A673 (cell line): Measurements from ENCODE around the gene ARSI. TPM values are rescaled to one million over a fixed set of nuclear protein-coding genes. Genes with fewer than 3 reads are reported as not detected.

Experiments
- BruUV-seq: library from RNA; stranded (reverse); fragments of 400-500 nt; replicated peaks from 2 replicates; lab custom pipeline; 2021; lab: Mats Ljungman, UMichigan
- CTCF ChIA-PET: fragments of 300-600 bp; sonication (Branson Sonifier 250); formaldehyde crosslinking; loops from one replicate; lab custom pipeline; 2022; ENCODE audit warnings: antibody characterized with exemption; lab: Charles Lee
- POLR2A ChIA-PET: fragments of 300-600 bp; sonication (Branson Sonifier 250); formaldehyde crosslinking; loops from one replicate; lab custom pipeline; 2022; ENCODE audit warnings: antibody characterized with exemption; ENCODE audit not compliant: low non-redundant PET; lab: Charles Lee
- DNase-seq: peaks from one replicate; pipeline ENCODE4 v3.0.0-alpha.2; 2015; ENCODE audit warnings: low spot score
- H3K27ac ChIP-seq: fragments of 200-600 bp; sonication (generic); 2 replicates; pipeline ENCODE4 v1.5.1; 2016; ENCODE audit warnings: mixed run types, low read depth, mild to moderate bottlenecking, mixed read lengths, antibody characterized with exemption, low read length; ENCODE audit not compliant: poor library complexity, severe bottlenecking
- H3K27me3 ChIP-seq: fragments of 200-600 bp; sonication (generic); replicated peaks from 2 replicates; pipeline ENCODE4 v1.6.1; 2017; ENCODE audit warnings: mixed run types, low read depth, mild to moderate bottlenecking, mixed read lengths, antibody characterized with exemption, low read length; ENCODE audit not compliant: insufficient read depth, poor library complexity
- H3K36me3 ChIP-seq: fragments of 200-600 bp; sonication (generic); 2 replicates; pipeline ENCODE4 v1.6.1; 2016; ENCODE audit warnings: mixed run types, mild to moderate bottlenecking, mixed read lengths, antibody characterized with exemption, low read length; ENCODE audit not compliant: insufficient read depth, poor library complexity, severe bottlenecking
- H3K4me1 ChIP-seq: fragments of 200-600 bp; sonication (generic); 2 replicates; pipeline ENCODE4 v1.6.1; 2017; ENCODE audit warnings: mixed run types, mild to moderate bottlenecking, mixed read lengths, antibody characterized with exemption, low read length; ENCODE audit not compliant: insufficient read depth, poor library complexity, severe bottlenecking
- H3K4me3 ChIP-seq: fragments of 200-600 bp; sonication (generic); 2 replicates; pipeline ENCODE4 v1.5.1; 2016; ENCODE audit warnings: low read depth, mixed run types, mild to moderate bottlenecking, mixed read lengths, low read length; ENCODE audit not compliant: poor library complexity, severe bottlenecking
- H3K9me3 ChIP-seq: fragments of 200-600 bp; sonication (generic); 2 replicates; pipeline ENCODE4 v1.6.1; 2016; ENCODE audit warnings: mixed run types, low read depth, mild to moderate bottlenecking, mixed read lengths, antibody characterized with exemption, low read length; ENCODE audit not compliant: poor library complexity, severe bottlenecking
- EZH2 ChIP-seq: fragments of 200-600 bp; sonication (generic); IDR thresholded peaks from 2 replicates; pipeline ENCODE4 v1.6.1; 2017; ENCODE audit warnings: borderline replicate concordance, low read depth, mild to moderate bottlenecking, mixed read lengths, antibody characterized with exemption, low read length; ENCODE audit not compliant: poor library complexity, severe bottlenecking
- intact Hi-C: fragments of 100-400 bp; cut with micrococcal nuclease; formaldehyde crosslinking; loops from one replicate; pipeline ENCODE4 v1.10.0; 2022; ENCODE audit not compliant: unreplicated experiment
- total RNA-seq: library from RNA; stranded (reverse); gene quantifications from 2 replicates; pipeline ENCODE4 v1.2.3, GENCODE V29; 2021
- TF ChIP-seq, protein P1 (sequence below): fragments of 300-800, 200-600 bp; sonication (generic); conservative IDR thresholded peaks from 2 replicates; pipeline ENCODE4 v1.5.1; 2017; ENCODE audit warnings: low read depth, mild to moderate bottlenecking, antibody characterized with exemption, low read length, moderate library complexity, mixed read lengths

Gene ARSI
- total RNA-seq, 1 experiment from 2014 or later = 0.30 TPM

DNA sequence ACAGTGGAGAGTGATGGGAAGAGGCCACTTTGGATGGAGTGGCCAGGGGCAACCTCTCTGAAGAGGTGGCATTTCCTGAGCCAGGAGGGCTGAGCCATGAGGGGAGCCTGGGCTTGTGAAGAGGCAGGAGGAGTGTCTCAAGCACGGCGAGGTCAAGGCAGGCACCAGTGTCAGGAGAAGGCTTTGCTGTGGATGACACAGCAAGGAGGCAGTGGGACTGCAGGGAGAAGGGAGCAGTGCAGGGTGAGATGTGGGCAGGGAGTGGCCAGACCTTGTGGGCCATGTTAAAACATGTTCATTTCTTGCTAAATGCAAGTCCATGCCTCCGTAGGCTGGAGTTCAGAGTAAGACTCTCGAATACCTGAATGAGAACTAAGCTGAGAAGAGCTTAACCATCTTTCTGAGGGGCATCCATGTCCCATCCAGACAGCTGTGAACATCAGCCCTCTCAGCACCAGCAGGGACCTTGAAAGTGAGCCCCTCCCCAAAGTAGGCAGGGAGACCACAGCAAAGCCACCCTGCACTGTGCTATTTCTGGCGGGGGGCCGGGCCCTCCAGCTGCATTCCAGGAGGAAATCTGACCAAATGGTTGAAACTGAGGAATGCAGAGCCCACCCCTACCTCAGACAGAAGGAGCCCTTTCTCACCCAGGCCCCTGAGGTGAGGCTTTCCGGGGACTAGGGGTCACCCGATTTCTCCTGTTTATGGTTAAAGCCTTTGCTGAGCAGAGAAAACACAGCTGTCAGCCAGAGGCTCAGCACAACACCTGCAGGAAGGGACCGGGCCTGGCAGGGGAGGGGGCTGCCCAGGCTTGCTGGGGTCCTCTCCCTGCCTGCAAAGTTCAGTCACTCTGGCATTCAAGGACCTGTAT, 16.1 kb upstream of the ARSI start:
- intact Hi-C loops = no loop called here
- Histone ChIP-seq H3K9me3 (no peaks in the 10 kb centered on the region), H3K27me3 (no peaks in the 10 kb centered on the region), H3K27ac (no peak overlapping the region), H3K4me1 (no peaks in the 10 kb centered on the region), H3K4me3 (no peak overlapping the region), H3K36me3 (no peaks in the 10 kb centered on the region)
- no peak for TF ChIP-seq EZH2
- TF ChIP-seq, protein P1, sequence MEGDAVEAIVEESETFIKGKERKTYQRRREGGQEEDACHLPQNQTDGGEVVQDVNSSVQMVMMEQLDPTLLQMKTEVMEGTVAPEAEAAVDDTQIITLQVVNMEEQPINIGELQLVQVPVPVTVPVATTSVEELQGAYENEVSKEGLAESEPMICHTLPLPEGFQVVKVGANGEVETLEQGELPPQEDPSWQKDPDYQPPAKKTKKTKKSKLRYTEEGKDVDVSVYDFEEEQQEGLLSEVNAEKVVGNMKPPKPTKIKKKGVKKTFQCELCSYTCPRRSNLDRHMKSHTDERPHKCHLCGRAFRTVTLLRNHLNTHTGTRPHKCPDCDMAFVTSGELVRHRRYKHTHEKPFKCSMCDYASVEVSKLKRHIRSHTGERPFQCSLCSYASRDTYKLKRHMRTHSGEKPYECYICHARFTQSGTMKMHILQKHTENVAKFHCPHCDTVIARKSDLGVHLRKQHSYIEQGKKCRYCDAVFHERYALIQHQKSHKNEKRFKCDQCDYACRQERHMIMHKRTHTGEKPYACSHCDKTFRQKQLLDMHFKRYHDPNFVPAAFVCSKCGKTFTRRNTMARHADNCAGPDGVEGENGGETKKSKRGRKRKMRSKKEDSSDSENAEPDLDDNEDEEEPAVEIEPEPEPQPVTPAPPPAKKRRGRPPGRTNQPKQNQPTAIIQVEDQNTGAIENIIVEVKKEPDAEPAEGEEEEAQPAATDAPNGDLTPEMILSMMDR = no peak
- CTCF ChIA-PET = no interaction called here
- POLR2A ChIA-PET = interaction anchor here (0.5 kb wide), 1 partner anchor 112 kb away, joined by 11 read pairs; no protein-coding TSS in a partner anchor
- no TSS peak for BruUV-seq
- no peak for DNase-seq

DNA sequence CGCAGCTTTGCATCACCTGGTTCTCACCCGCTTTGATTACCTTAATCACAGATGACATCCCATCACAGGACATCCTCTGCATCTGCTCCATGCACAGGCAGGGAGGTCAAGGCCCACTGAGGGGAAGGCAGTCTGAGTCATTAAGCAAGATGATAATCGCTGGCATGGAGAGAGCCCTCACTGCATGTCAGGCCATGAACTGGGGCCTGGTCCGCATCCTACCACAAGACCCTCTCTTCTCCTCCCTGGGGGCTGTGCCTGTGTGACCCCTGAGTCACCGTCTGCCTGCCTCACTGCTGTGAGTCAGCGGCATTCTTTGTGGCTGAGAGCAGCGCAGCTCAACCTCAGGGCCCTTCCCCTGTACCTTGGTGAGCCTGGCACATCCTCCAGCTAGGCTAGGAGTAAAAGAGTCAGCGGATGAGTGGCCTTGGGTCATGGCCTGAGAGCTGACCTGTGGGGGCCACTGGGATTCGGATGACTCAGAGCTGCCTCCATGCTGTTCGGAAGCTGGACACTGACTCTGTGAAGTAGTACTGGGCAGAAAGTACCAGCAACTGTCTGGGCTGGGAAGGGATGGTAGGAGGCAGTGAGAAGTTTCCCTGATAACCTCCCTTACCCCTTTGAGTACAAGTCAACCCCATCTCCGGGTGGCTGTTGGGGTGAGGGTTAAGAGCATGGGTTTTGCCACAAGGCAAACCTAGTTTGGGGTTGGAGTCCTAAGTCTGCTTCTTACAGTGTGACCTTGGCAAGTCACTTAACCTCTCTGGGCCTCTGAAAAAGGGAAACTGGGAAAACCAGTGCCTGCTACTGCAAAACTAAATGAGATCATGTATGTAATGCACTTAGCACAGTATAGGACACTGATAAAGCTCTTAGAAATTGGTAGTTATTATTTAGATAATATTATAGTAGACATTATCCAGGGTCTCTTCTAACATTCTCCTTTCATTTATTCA, 14.6 kb upstream of the ARSI start:
- H3K27ac ChIP-seq = no peak overlapping the region
- H3K4me3 ChIP-seq = no peak overlapping the region
- DNase-seq = no peak
- ChIA-PET CTCF (no interaction called here), POLR2A (no interaction called here)
- intact Hi-C loops = no loop called here
- no peaks in the 10 kb centered on the region for H3K4me1 ChIP-seq
- TF ChIP-seq, protein P1 = no peak
- no peak for TF ChIP-seq EZH2
- no peaks in the 10 kb centered on the region for H3K9me3 ChIP-seq
- no peaks in the 10 kb centered on the region for H3K27me3 ChIP-seq
- H3K36me3 ChIP-seq = no peaks in the 10 kb centered on the region
- no TSS peak for BruUV-seq

DNA sequence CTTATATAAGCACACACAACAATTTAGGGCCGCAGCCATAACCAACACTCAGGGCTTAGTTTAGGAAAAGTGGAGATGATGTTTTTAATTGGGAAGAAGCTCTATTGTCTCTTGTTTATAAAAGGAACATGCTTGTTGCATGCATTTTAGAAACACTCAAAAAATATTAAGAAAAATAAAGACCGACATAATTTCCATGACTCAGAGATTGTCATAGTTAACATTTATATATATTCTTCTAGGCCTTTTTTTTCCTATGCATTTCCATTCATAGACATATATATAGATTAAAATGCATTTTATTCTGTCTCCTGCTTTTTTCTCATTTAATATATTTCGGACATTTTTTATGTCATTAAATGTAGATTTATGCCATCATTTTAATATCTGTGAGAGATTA, 13.6 kb upstream of the ARSI start:
- intact Hi-C loops = no loop called here
- Histone ChIP-seq H3K27me3 (no peaks in the 10 kb centered on the region), H3K36me3 (no peaks in the 10 kb centered on the region), H3K4me1 (no peaks in the 10 kb centered on the region), H3K27ac (no peak overlapping the region), H3K4me3 (no peak overlapping the region), H3K9me3 (no peaks in the 10 kb centered on the region)
- no peak for DNase-seq
- TF ChIP-seq, protein P1 = no peak
- TF ChIP-seq EZH2 = no peak
- CTCF ChIA-PET = no interaction called here
- BruUV-seq = no TSS peak
- POLR2A ChIA-PET = no interaction called here
